SK-N-SH treated with all-trans-retinoic acid at 6 μM for 48 hours (cell line): ENCODE measurements around the gene BARHL1.
A peak's percentile ranks its signal among the peaks of the same experiment; 100 is the strongest.

Experiments used
- ATAC-seq: fragments of 200-7000 bp; cut with Tn5 transposase; 3 replicates; pipeline ENCODE4 v1.9.1; 2020; ENCODE audit warnings: mild to moderate bottlenecking, moderate library complexity
- ARNTL ChIP-seq: fragments of 450-650 bp; formaldehyde crosslinking; IDR thresholded peaks from 2 replicates; pipeline ENCODE4 v1.5.0; 2020; ENCODE audit warnings: low read depth, mild to moderate bottlenecking, moderate library complexity, borderline replicate concordance
- BACH2 ChIP-seq: fragments of 250-450 bp; sonication (Bioruptor Pico); IDR thresholded peaks from 2 replicates; pipeline ENCODE4 v1.9.0; 2021; ENCODE audit warnings: mild to moderate bottlenecking, borderline replicate concordance
- ESRRG ChIP-seq: fragments of 250-450 bp; sonication (Bioruptor Pico); IDR thresholded peaks from 2 replicates; pipeline ENCODE4 v1.6.1; 2021; ENCODE audit warnings: mild to moderate bottlenecking
- GLIS3 ChIP-seq: fragments of 250-450 bp; sonication (Bioruptor Pico); IDR thresholded peaks from 2 replicates; pipeline ENCODE4 v1.5.0; 2020; ENCODE audit warnings: mild to moderate bottlenecking, moderate library complexity
- ISL1 ChIP-seq: fragments of 250-450 bp; sonication (Bioruptor Pico); IDR thresholded peaks from 2 replicates; pipeline ENCODE4 v2.1.2; 2022; ENCODE audit warnings: mild to moderate bottlenecking, moderate library complexity
- OSR1 ChIP-seq: fragments of 250-450 bp; sonication (Bioruptor Pico); IDR thresholded peaks from 2 replicates; pipeline ENCODE4 v1.8.0; 2022; ENCODE audit warnings: moderate library complexity, mild to moderate bottlenecking, inconsistent platforms
- PPARA ChIP-seq: fragments of 250-450 bp; sonication (Bioruptor Pico); IDR thresholded peaks from 2 replicates; pipeline ENCODE4 v1.5.0; 2020; ENCODE audit warnings: mild to moderate bottlenecking, borderline replicate concordance
- RARB ChIP-seq: fragments of 250-450 bp; sonication (Bioruptor Pico); IDR thresholded peaks from 2 replicates; pipeline ENCODE4 v1.8.0; 2021; ENCODE audit warnings: mild to moderate bottlenecking, moderate library complexity
- SNAI2 ChIP-seq: fragments of 250-450 bp; sonication (Bioruptor Pico); IDR thresholded peaks from 2 replicates; pipeline ENCODE4 v1.5.0; 2020; ENCODE audit warnings: mild to moderate bottlenecking, moderate library complexity
- TCF4 ChIP-seq: fragments of 250-450 bp; sonication (Bioruptor Pico); IDR thresholded peaks from 2 replicates; pipeline ENCODE4 v1.8.0; 2021; ENCODE audit warnings: mild to moderate bottlenecking, moderate library complexity, borderline replicate concordance
- TOX ChIP-seq: fragments of 250-450 bp; sonication (Bioruptor Pico); IDR thresholded peaks from 2 replicates; pipeline ENCODE4 v1.8.0; 2021; ENCODE audit warnings: mild to moderate bottlenecking, moderate library complexity, borderline replicate concordance
- ZC3H10 ChIP-seq: fragments of 250-450 bp; sonication (Bioruptor Pico); IDR thresholded peaks from 2 replicates; pipeline ENCODE4 v1.5.1; 2021; ENCODE audit warnings: mild to moderate bottlenecking, moderate library complexity
- ZFP30 ChIP-seq: fragments of 450-650 bp; formaldehyde crosslinking; IDR thresholded peaks from 2 replicates; pipeline ENCODE4 v1.5.0; 2022; ENCODE audit warnings: mild to moderate bottlenecking, moderate library complexity
- ZNF565 ChIP-seq: fragments of 450-650 bp; formaldehyde crosslinking; conservative IDR thresholded peaks from 2 replicates; pipeline ENCODE4 v1.5.0; 2020; ENCODE audit warnings: low read depth, mild to moderate bottlenecking, moderate library complexity
- ZNF8 ChIP-seq: fragments of 450-650 bp; formaldehyde crosslinking; IDR thresholded peaks from 2 replicates; pipeline ENCODE4 v1.5.0; 2020; ENCODE audit warnings: mild to moderate bottlenecking, moderate library complexity
- TF ChIP-seq, protein P1 (sequence below): fragments of 250-450 bp; sonication (Bioruptor Pico); IDR thresholded peaks from 2 replicates; pipeline ENCODE4 v1.5.0; 2020; ENCODE audit warnings: mild to moderate bottlenecking, moderate library complexity
- TF ChIP-seq, protein P2 (sequence below): fragments of 250-450 bp; sonication (Bioruptor Pico); IDR thresholded peaks from 2 replicates; pipeline ENCODE4 v1.5.1; 2021; ENCODE audit warnings: mild to moderate bottlenecking, moderate library complexity
- TF ChIP-seq, protein P3 (sequence below): fragments of 250-450 bp; sonication (Bioruptor Pico); IDR thresholded peaks from 2 replicates; pipeline ENCODE4 v1.8.0; 2021; ENCODE audit warnings: low read depth, mild to moderate bottlenecking, moderate library complexity, borderline replicate concordance
- TF ChIP-seq, protein P4 (sequence below): fragments of 250-450 bp; sonication (Bioruptor Pico); IDR thresholded peaks from 2 replicates; pipeline ENCODE4 v1.5.1; 2020; ENCODE audit warnings: low read depth, mild to moderate bottlenecking, moderate library complexity
- TF ChIP-seq, protein P5 (sequence below): fragments of 250-450 bp; sonication (Bioruptor Pico); IDR thresholded peaks from 2 replicates; pipeline ENCODE4 v1.8.0; 2020; ENCODE audit warnings: mild to moderate bottlenecking, moderate library complexity, borderline replicate concordance

The BARHL1 gene

DNA sequence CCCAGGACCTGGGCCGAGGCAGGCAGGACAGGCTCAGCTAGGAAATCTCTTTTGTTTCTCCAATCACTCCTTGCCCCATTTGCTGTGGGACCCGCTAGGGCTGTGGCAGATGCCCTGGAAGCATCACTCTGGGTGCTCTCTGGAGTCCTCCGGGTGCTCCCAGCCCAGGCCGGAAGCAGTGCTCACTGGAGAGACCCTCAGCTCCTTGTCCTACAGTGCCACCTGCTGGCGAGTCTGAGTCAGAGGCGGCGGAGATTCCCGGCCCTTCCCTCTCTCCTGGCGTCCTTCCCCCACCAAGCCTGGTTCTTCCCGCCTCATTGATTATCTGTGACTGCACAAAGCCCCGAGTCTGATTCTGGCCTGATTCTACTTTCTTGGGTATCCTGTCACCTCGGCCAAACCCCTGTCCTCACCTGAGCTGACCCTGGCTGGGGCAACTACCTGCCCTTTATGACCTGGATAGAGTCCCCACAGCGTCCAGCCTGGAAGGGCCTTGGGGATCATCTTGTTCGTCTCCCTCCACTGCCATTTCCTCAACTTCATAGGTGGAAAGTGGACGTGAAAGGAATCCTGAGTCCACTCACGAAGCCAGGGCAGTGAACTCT, 7.3 kb upstream of the BARHL1 start:
- TF ChIP-seq BACH2: no peak
- no peak for TF ChIP-seq ARNTL (CRISPR knock-in tag)
- TF ChIP-seq GLIS3 (CRISPR knock-in tag): no peak
- TF ChIP-seq TOX: no peak
- TF ChIP-seq, protein P1, sequence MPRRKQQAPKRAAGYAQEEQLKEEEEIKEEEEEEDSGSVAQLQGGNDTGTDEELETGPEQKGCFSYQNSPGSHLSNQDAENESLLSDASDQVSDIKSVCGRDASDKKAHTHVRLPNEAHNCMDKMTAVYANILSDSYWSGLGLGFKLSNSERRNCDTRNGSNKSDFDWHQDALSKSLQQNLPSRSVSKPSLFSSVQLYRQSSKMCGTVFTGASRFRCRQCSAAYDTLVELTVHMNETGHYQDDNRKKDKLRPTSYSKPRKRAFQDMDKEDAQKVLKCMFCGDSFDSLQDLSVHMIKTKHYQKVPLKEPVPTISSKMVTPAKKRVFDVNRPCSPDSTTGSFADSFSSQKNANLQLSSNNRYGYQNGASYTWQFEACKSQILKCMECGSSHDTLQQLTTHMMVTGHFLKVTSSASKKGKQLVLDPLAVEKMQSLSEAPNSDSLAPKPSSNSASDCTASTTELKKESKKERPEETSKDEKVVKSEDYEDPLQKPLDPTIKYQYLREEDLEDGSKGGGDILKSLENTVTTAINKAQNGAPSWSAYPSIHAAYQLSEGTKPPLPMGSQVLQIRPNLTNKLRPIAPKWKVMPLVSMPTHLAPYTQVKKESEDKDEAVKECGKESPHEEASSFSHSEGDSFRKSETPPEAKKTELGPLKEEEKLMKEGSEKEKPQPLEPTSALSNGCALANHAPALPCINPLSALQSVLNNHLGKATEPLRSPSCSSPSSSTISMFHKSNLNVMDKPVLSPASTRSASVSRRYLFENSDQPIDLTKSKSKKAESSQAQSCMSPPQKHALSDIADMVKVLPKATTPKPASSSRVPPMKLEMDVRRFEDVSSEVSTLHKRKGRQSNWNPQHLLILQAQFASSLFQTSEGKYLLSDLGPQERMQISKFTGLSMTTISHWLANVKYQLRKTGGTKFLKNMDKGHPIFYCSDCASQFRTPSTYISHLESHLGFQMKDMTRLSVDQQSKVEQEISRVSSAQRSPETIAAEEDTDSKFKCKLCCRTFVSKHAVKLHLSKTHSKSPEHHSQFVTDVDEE (CRISPR knock-in tag): no peak
- no peak for TF ChIP-seq ISL1
- TF ChIP-seq, protein P2, sequence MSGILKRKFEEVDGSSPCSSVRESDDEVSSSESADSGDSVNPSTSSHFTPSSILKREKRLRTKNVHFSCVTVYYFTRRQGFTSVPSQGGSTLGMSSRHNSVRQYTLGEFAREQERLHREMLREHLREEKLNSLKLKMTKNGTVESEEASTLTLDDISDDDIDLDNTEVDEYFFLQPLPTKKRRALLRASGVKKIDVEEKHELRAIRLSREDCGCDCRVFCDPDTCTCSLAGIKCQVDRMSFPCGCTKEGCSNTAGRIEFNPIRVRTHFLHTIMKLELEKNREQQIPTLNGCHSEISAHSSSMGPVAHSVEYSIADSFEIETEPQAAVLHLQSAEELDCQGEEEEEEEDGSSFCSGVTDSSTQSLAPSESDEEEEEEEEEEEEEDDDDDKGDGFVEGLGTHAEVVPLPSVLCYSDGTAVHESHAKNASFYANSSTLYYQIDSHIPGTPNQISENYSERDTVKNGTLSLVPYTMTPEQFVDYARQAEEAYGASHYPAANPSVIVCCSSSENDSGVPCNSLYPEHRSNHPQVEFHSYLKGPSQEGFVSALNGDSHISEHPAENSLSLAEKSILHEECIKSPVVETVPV (CRISPR knock-in tag): no peak
- TF ChIP-seq OSR1 (CRISPR knock-in tag): no peak
- ATAC-seq: peak; percentile 98

DNA sequence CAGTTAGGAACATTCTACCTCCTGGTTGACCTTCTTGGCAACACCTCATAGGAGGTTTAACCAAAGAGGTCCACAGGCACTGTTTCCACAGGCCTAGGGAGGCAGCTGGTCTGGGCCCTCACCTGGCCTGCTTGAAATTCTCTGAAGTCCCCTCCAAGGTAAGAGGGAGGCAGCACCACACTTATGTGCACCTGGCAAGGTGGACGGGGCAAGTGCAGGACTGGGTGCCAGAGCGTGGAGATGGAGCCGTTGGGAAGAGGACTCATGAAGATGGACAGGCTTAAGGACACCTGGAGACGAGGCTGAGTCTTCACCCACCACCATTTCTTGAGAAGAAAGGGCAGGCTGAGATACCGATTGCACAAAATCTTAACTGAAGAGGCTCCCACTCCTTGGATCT, 6.6 kb upstream of the BARHL1 start:
- TF ChIP-seq PPARA (CRISPR knock-in tag): no peak
- no peak for TF ChIP-seq ZNF565
- TF ChIP-seq ARNTL (CRISPR knock-in tag): no peak
- TF ChIP-seq, protein P3, sequence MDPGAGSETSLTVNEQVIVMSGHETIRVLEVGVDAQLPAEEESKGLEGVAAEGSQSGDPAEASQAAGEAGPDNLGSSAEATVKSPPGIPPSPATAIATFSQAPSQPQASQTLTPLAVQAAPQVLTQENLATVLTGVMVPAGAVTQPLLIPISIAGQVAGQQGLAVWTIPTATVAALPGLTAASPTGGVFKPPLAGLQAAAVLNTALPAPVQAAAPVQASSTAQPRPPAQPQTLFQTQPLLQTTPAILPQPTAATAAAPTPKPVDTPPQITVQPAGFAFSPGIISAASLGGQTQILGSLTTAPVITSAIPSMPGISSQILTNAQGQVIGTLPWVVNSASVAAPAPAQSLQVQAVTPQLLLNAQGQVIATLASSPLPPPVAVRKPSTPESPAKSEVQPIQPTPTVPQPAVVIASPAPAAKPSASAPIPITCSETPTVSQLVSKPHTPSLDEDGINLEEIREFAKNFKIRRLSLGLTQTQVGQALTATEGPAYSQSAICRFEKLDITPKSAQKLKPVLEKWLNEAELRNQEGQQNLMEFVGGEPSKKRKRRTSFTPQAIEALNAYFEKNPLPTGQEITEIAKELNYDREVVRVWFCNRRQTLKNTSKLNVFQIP: no peak
- TF ChIP-seq ESRRG (CRISPR knock-in tag): no peak
- TF ChIP-seq, protein P4, sequence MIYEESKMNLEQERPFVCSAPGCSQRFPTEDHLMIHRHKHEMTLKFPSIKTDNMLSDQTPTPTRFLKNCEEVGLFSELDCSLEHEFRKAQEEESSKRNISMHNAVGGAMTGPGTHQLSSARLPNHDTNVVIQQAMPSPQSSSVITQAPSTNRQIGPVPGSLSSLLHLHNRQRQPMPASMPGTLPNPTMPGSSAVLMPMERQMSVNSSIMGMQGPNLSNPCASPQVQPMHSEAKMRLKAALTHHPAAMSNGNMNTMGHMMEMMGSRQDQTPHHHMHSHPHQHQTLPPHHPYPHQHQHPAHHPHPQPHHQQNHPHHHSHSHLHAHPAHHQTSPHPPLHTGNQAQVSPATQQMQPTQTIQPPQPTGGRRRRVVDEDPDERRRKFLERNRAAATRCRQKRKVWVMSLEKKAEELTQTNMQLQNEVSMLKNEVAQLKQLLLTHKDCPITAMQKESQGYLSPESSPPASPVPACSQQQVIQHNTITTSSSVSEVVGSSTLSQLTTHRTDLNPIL: no peak
- TF ChIP-seq, protein P1 (CRISPR knock-in tag): no peak
- TF ChIP-seq OSR1 (CRISPR knock-in tag): no peak
- no peak for TF ChIP-seq ZC3H10 (CRISPR knock-in tag)
- TF ChIP-seq SNAI2 (CRISPR knock-in tag): no peak
- TF ChIP-seq, protein P5, sequence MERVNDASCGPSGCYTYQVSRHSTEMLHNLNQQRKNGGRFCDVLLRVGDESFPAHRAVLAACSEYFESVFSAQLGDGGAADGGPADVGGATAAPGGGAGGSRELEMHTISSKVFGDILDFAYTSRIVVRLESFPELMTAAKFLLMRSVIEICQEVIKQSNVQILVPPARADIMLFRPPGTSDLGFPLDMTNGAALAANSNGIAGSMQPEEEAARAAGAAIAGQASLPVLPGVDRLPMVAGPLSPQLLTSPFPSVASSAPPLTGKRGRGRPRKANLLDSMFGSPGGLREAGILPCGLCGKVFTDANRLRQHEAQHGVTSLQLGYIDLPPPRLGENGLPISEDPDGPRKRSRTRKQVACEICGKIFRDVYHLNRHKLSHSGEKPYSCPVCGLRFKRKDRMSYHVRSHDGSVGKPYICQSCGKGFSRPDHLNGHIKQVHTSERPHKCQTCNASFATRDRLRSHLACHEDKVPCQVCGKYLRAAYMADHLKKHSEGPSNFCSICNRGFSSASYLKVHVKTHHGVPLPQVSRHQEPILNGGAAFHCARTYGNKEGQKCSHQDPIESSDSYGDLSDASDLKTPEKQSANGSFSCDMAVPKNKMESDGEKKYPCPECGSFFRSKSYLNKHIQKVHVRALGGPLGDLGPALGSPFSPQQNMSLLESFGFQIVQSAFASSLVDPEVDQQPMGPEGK (CRISPR knock-in tag): no peak
- no peak for TF ChIP-seq ZNF8 (CRISPR knock-in tag)
- TF ChIP-seq ZFP30 (CRISPR knock-in tag): no peak
- TF ChIP-seq RARB (CRISPR knock-in tag): no peak
- TF ChIP-seq GLIS3 (CRISPR knock-in tag): no peak
- TF ChIP-seq TCF4 (CRISPR knock-in tag): no peak
- no peak for ATAC-seq
